GM12872 (cell line): ENCODE measurements around the gene MT1B.

Source experiments
- TF ChIP-seq, protein P1 (sequence below): IDR thresholded peaks from 3 replicates; pipeline ENCODE4 v1.5.1; 2011; ENCODE audit warnings: low read depth, mild to moderate bottlenecking, low read length, moderate library complexity; ENCODE audit not compliant: insufficient read depth

The MT1B gene

DNA sequence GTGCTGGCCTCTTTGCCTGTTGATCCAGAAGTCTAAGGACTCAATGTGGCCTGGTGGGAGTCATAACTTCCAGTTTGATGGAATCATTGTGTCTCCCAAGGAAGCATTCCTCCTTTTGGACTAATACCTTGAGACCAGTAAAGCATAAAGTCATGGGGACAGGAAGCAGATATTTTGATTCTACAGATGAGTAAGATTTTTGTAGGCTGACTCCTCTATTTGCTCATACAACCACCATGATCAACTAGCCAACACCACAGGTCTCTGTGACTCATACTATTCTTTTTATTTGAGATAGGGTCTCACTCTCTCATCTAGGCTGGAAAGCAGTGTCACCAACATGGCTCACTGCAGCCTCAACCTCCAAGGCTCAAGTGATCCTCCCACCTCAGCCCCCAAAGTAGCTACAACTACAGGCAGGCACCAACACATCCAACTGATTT is 37.1 kb upstream of the MT1B start:
- TF ChIP-seq, protein P1, sequence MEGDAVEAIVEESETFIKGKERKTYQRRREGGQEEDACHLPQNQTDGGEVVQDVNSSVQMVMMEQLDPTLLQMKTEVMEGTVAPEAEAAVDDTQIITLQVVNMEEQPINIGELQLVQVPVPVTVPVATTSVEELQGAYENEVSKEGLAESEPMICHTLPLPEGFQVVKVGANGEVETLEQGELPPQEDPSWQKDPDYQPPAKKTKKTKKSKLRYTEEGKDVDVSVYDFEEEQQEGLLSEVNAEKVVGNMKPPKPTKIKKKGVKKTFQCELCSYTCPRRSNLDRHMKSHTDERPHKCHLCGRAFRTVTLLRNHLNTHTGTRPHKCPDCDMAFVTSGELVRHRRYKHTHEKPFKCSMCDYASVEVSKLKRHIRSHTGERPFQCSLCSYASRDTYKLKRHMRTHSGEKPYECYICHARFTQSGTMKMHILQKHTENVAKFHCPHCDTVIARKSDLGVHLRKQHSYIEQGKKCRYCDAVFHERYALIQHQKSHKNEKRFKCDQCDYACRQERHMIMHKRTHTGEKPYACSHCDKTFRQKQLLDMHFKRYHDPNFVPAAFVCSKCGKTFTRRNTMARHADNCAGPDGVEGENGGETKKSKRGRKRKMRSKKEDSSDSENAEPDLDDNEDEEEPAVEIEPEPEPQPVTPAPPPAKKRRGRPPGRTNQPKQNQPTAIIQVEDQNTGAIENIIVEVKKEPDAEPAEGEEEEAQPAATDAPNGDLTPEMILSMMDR = no peak

DNA sequence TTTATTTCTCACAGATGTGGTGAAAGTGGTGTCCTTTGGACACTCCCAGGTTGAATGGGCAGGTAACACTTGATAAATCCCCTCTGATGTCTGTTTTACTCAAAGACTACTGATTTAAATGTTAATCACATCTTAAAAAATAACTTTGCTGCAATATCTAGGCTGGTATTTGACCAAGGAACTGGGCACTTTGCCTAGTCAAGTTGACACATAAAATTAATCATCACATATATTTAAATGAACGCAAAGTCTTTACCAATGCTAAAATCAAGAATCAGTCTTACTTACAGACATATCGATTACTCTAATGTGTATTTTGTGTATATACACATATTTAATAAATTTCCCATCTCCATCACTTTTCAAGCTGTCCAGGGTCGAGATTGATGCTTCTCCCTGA is 36.3 kb upstream of the MT1B start:
- TF ChIP-seq, protein P1 = no peak

DNA sequence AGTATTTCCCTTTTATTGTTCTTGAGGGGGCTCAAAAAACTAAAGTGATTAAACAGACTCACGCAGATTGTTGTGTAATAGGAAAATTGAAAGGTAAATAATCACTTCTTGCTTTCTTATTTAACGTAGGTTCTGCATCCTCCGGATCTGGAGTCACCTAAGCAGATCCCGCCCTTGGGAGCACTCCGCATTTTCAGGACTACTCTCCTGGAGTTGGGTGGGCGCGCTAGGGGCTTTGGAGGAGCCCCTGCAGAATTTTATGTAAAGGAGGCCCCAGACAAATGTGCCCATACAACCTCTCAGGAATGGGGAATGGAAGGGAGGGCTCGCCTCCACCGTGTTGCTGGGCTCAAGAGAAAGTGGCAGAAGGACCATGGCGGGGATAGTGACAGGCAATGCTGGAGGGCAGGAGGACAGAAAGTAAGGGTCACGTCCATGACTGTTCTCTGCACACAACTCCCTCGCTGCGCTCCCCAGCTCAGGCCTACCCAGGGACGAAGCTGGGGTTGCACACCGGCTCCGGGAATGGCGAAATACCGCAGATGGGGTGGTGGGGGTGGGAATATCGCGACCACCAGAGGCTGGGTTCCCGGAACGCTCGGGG is 35.0 kb upstream of the MT1B start:
- TF ChIP-seq, protein P1 = no peak

DNA sequence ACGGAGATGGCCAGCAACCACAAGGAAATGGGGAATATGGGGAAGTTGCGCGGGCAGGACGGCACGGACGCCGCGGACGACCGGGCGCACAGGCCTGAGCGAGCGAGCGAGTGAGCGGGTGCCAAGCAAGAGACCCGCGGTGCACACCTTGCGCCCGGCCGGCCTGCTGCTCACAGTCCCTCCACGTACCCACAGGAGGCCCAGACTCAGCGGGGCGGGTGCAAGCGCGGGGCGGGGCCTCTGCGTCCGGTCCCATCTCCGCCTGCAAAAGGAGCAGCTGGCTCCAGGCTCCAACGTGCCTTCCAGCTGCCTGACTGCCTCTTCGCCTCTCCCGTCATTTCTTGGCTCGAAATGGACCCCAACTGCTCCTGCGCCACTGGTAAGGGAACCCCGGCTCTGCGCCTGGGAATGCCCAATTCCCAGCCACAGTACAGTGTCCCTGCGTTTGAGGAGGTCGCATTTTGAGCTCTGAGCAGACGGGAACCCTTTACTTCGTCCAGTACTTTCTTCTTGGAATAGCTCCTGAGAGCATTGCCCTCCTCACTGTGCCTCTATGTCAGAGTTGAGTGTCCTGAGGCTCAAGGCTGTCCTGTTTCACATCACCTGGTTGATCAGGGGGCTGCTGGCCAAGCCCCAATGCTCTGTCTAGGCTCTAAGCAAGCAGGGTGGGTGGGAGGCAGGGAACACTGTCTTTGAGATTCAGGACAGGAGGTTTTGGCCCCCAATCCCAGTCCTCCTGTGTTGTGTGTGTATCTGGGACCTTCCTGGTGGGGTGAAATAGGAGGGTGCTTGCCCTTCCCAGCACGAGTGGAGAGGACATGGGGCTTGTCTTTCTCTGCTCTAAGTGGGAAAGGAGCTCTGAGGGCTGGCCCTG is 34.2 kb upstream of the MT1B start:
- TF ChIP-seq, protein P1 = no peak

DNA sequence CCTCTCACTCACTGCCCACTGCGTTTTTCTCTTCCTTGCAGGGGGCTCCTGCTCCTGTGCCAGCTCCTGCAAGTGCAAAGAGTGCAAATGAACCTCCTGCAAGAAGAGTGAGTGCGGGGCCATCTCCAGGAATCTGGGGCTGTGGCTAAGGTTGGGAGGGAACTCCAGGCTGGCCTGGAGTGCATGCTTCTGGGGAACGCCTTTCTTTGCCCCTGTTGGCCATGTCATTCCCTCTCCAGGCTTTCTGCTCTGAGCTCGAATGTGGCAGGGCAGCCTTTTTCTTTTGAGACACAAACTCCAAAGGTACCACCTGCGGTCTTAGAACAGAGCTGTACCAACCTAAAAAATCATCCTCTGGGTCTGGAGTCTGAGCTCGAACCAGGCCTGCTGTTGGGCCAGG is 33.5 kb upstream of the MT1B start:
- TF ChIP-seq, protein P1 = no peak

DNA sequence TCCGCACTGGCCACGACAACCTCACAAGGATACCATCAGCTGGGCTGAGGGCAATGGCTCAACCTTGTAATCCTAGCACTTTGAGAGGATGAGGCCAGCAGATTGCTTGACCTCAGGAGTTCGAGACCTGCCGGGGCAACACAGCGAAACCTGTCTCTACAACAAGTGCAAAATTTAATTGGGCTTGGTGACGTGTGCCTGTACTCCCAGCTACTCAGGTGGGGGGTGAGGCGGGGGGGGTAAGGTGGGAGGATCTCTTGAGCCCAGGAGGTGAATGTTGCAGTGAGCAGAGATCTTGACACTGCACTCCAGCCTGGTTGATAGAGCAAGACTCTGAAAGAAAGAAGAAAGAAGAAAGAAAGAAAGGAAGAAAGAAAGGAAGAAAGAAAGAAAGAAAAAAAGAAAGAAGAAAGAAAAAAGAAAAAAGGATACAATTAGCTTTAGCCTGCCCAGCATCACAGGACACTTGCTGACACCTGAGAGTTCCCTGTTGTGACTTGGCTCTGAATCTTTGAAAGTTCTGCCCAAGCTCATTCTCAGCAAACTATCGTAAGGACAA is 31.3 kb upstream of the MT1B start:
- TF ChIP-seq, protein P1 = no peak

DNA sequence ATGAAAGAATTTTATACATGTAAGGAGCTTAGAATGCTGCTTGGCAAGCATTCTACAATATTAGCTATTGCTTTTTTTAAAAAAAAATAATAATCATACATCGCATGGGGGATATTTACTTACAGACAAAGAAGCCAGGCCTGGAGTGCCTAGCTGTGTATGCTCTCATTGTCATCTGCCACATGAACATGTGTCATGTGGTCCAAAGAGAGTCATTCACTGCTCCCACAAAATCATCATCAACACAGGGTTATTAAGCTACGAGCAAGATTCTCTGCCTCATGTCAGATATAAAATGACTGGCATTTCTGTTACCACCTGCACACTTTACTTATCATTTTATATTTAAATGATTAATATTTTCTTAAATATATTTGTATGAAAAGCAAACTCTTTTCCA is 28.0 kb upstream of the MT1B start:
- TF ChIP-seq, protein P1 = no peak
